Gastrocnemius medialis (tissue), 4 donors: ENCODE measurements around the gene FBXW2. TPM values are rescaled to one million over a fixed set of nuclear protein-coding genes. Genes with fewer than 3 reads are reported as not detected.

Experiments
- ATAC-seq, 2 donors: fragments of 150-250 bp; one replicate each; pipeline ENCODE4 v1.9.1; 2016
- DNase-seq, 2 donors: peaks; one replicate each; pipeline ENCODE4 v3.0.0-alpha.2; 2019
- H3K27ac ChIP-seq, 4 donors: fragments of 200-600 bp; sonication (generic); 1 replicate in 1 of 4; 2 replicates in 3 of 4; pipeline ENCODE4 v1.5.1; 2016 to 2018; ENCODE audit warnings: mild to moderate bottlenecking in 2 of 4, moderate library complexity in 1 of 4
- H3K27me3 ChIP-seq, 3 donors: fragments of 200-600 bp; sonication (generic) in 2 of 3; 1 replicate in 1 of 3; 2 replicates in 2 of 3; pipeline versions ENCODE4 v1.5.1 to v1.6.0; 2016 to 2019; ENCODE audit warnings: mild to moderate bottlenecking in 1 of 3, moderate library complexity in 1 of 3
- H3K36me3 ChIP-seq, 2 donors: fragments of 200-600 bp; sonication (generic) in 1 of 2; one replicate each; pipeline ENCODE4 v1.5.1; 2017 to 2018
- H3K4me1 ChIP-seq, 2 donors: fragments of 200-600 bp; sonication (generic) in 1 of 2; one replicate each; pipeline ENCODE4 v1.5.1; 2016 to 2017; ENCODE audit warnings: mild to moderate bottlenecking in 2 of 2
- H3K4me3 ChIP-seq, 4 donors: fragments of 200-600 bp; sonication (generic) in 3 of 4; 1 replicate in 1 of 4; 2 replicates in 3 of 4; pipeline ENCODE4 v1.5.1; 2016 to 2019; ENCODE audit warnings: mild to moderate bottlenecking in 2 of 4
- H3K9me3 ChIP-seq, 3 donors: fragments of 200-600 bp; sonication (generic) in 2 of 3; 1 replicate in 1 of 3; 2 replicates in 2 of 3; pipeline ENCODE4 v1.5.1; 2016 to 2019
- CTCF ChIP-seq, 5 experiments: fragments of 450-650 bp in 3 of 5; fragments of 200-600 bp in 2 of 5; sonication (generic) in 2 of 5; IDR thresholded peaks in 4 of 5; conservative IDR thresholded peaks in 1 of 5; 1 replicate in 4 of 5; 2 replicates in 1 of 5; pipeline ENCODE4 v1.5.1; 2016 to 2019; ENCODE audit warnings: antibody characterized with exemption in 5 of 5, mild to moderate bottlenecking in 3 of 5, moderate library complexity in 3 of 5
- POLR2A ChIP-seq, 2 donors: fragments of 450-650 bp; IDR thresholded peaks; one replicate each; pipeline ENCODE4 v1.6.1; 2017; ENCODE audit warnings: antibody characterized with exemption in 2 of 2, mild to moderate bottlenecking in 2 of 2, moderate library complexity in 2 of 2
- in situ Hi-C, 4 donors: fragments of 200-750 bp; cut with MboI; loops; one replicate each; pipeline versions ENCODE4 v1.15.0 to v1.8.0; 2017; ENCODE audit warnings: low sequenced_read_pairs in 4 of 4
- intact Hi-C: fragments of 100-400 bp; cut with DNase I; formaldehyde crosslinking; loops from one replicate; pipeline ENCODE4 v1.15.1; 2023; ENCODE audit warnings: low total_unique reads
- total RNA-seq, 4 donors: library from RNA; depleted of rRNA; stranded (reverse); fragments of >200 nt; gene quantifications; one replicate each; pipeline versions ENCODE4 v1.1.0 to v1.2.3, GENCODE V29; 2016

The FBXW2 gene
- total RNA-seq, 4 donors from 2014 or later: 17.0 to 20.0 (median 19.0) TPM

- Histone ChIP-seq H3K27ac (no peak overlapping the region), H3K36me3 (peaks cover 0 to 47% of the 10 kb centered on the region in 2 donors), H3K27me3 (no peaks in the 10 kb centered on the region), H3K4me1 (no peaks in the 10 kb centered on the region), H3K4me3 (no peak overlapping the region), H3K9me3 (no peaks in the 10 kb centered on the region)
- intact Hi-C loops: no loop called here
- no peak for DNase-seq
- TF ChIP-seq CTCF (IDR thresholded peaks at IDR 0.05 in 4 of 5, conservative IDR thresholded peaks at IDR 0.05 in 1 of 5): no peak
- in situ Hi-C loops: no loop called here
- peak in 1 of 2 donors; percentile 24 for ATAC-seq
Measured at GRCh38 chr9:120833325-120833724, 40.1 kb upstream of the FBXW2 start.

GRCh38 chr9:120832807-120833206 is 39.6 kb upstream of the FBXW2 start:
- Histone ChIP-seq H3K4me3 (no peak overlapping the region), H3K27me3 (no peaks in the 10 kb centered on the region), H3K27ac (no peak overlapping the region), H3K9me3 (no peaks in the 10 kb centered on the region), H3K36me3 (peaks cover 0 to 48% of the 10 kb centered on the region in 2 donors), H3K4me1 (no peaks in the 10 kb centered on the region)
- intact Hi-C loops: no loop called here
- in situ Hi-C loops: no loop called here
- DNase-seq (no peak), ATAC-seq (no peak)
- no peak for TF ChIP-seq POLR2A (IDR thresholded peaks at IDR 0.05)
- TF ChIP-seq CTCF (IDR thresholded peaks at IDR 0.05 in 4 of 5, conservative IDR thresholded peaks at IDR 0.05 in 1 of 5): no peak

GRCh38 chr9:120830865-120831264 is 37.6 kb upstream of the FBXW2 start:
- no peaks in the 10 kb centered on the region for H3K27me3 ChIP-seq

GRCh38 chr9:120830151-120830550 is 36.9 kb upstream of the FBXW2 start:
- in situ Hi-C loops (no loop called here), intact Hi-C loops (no loop called here)
- ATAC-seq (no peak), DNase-seq (no peak)
- no peaks in the 10 kb centered on the region for H3K4me1 ChIP-seq
- no peaks in the 10 kb centered on the region for H3K9me3 ChIP-seq
- no peak overlapping the region for H3K27ac ChIP-seq
- no peaks in the 10 kb centered on the region for H3K27me3 ChIP-seq
- peaks cover 0 to 69% of the 10 kb centered on the region in 2 donors for H3K36me3 ChIP-seq
- H3K4me3 ChIP-seq: no peak overlapping the region
- TF ChIP-seq CTCF (IDR thresholded peaks at IDR 0.05 in 4 of 5, conservative IDR thresholded peaks at IDR 0.05 in 1 of 5): no peak
- TF ChIP-seq POLR2A (IDR thresholded peaks at IDR 0.05): no peak

More at GRCh38 chr9:120830865-120831264, 37.6 kb upstream of the FBXW2 start:
- Histone ChIP-seq H3K36me3 (peaks cover 0 to 63% of the 10 kb centered on the region in 2 donors), H3K9me3 (no peaks in the 10 kb centered on the region), H3K4me1 (no peaks in the 10 kb centered on the region), H3K27ac (no peak overlapping the region), H3K4me3 (no peak overlapping the region)
- in situ Hi-C loops: no loop called here
- DNase-seq: no peak
- intact Hi-C loops: no loop called here
- no peak for TF ChIP-seq POLR2A (IDR thresholded peaks at IDR 0.05)
- no peak for TF ChIP-seq CTCF (IDR thresholded peaks at IDR 0.05 in 4 of 5, conservative IDR thresholded peaks at IDR 0.05 in 1 of 5)
- no peak for ATAC-seq

- intact Hi-C loops (no loop called here), in situ Hi-C loops (no loop called here)
- Histone ChIP-seq H3K27ac (no peak overlapping the region), H3K4me1 (no peaks in the 10 kb centered on the region), H3K4me3 (no peak overlapping the region), H3K36me3 (peaks cover 0 to 71% of the 10 kb centered on the region in 2 donors), H3K27me3 (no peaks in the 10 kb centered on the region), H3K9me3 (no peaks in the 10 kb centered on the region)
- TF ChIP-seq CTCF (IDR thresholded peaks at IDR 0.05 in 4 of 5, conservative IDR thresholded peaks at IDR 0.05 in 1 of 5): no peak
- no peak for TF ChIP-seq POLR2A (IDR thresholded peaks at IDR 0.05)
- no peak for DNase-seq
- no peak for ATAC-seq
Measured at GRCh38 chr9:120829650-120830049, 36.4 kb upstream of the FBXW2 start.
